Hematopoietic multipotent progenitor cell (in vitro differentiated cells): Measurements from ENCODE around the gene ZNF511. TPM values are rescaled to one million over a fixed set of nuclear protein-coding genes. Genes with fewer than 3 reads are reported as not detected.
A peak's percentile ranks its signal among the peaks of the same experiment; 100 is the strongest.

Experiments used
- DNase-seq, 3 donors: peaks; one replicate each; pipeline ENCODE4 v3.0.0-alpha.2; 2011 to 2015; ENCODE audit warnings: low read depth in 2 of 3, low spot score in 2 of 3
- total RNA-seq: library from RNA; depleted of rRNA; stranded (reverse); fragments of >200 nt; gene quantifications from one replicate; pipeline ENCODE4 v1.2.3, GENCODE V29; 2012

Gene ZNF511
- total RNA-seq, 1 donor: 19.4 TPM

DNA sequence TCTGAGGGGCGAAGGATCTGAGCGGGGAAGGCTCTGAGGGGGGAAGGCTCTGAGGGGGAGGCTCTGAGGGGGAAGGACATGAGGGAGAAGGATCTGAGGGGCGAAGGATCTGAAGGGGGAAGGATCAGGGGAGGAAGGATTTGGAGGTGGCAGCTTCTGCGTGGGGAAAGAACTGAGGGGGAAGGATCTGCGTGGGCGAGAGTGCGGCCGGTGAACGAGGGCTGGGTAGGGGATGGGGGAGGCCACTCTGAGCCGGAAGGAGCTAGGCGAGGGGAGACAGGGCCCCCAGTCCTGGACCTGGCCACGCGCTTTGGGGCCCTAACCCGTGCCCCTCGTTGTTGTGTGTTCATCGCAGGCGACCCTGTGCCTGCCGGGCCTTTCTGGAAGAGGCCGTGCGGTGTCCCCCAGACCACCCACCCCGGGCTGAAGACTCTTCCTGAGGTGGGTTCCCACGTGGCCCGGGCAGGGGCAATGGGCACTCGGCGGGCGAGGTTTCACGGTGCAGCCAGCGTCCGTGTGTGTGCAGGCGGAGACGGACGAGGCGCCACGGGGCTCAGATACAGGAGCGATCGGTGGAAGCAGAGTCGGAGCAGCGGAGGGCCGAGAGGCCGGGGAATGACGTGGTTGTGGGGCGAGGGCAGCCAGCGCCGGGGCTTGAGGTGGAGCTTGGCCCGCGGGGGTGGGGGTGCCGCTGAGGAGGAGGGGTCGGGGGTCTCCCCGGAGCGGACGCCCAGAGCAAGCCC, 26.0 kb downstream of the ZNF511 start:
- DNase-seq: no peak

DNA sequence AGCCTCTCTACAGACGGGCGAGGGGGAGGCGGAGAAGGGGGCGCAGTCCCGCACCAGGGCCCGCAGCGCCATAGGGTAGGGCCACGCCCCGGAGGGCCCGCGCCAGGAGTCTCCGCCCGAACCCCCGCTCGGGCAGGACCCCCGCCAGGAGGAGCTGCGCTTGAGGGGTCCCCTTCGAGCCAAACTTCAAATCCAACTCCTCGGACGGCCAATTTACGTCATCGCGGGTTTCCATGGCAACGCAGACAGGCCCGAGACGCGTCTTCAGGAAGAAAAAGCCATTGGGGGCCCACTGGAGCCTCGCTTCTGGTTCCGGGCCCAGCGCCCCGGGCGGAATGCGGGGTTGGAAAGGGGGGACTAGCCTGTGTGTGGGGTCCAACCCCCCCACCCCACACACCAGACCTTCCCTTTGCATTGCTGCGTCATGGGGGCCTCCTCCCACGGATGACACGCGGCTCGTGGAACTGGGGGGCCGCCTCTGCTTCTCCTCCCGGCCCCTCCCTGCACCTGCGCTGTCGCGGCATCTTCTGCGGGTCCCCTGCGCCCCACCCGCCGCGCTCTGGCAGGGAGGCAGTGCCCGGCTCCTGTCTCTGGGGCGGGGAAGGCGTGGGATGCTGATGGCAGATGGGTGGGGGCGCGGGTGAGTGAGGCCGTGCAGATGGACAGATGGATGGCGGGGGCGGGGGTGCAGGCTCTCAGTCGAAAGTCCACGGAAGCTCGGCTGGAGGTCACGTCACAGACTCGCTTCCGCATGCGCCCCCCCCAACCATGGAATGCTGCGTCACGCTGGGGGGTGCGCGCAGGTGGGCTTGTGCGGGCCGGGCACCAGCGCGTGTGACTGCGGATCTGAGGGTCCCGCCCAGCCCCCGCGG, 26.8 kb downstream of the ZNF511 start:
- peak; percentile 84 to 92 (median 87) for DNase-seq

GRCh38 chr10:133336118-133336576, 27.4 kb downstream of the ZNF511 start:
- DNase-seq: no peak

- peak; percentile 84 to 91 (median 88) for DNase-seq
Measured at GRCh38 chr10:133336577-133337369, 28.1 kb downstream of the ZNF511 start, which contains the start of gene CALY. TSS of gene CALY (minus strand) at chr10:133336896. CDS start at chr10:133328989, 7,907 bp downstream.

DNA sequence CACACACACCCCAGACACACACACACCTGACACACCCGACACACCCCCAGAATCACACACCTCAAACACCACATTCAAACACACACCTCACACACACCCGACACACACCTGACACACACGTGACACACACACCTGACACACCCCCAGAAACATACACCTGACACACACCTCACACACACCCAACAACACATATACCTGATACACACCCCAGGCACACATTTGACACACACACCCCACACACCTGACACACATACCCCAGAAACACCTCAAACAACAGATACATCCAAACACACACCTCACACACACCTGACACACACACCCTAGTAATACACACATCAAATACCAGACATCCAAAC, 28.6 kb downstream of the ZNF511 start:
- no peak for DNase-seq

GRCh38 chr10:133338080-133339071, 29.7 kb downstream of the ZNF511 start:
- no peak for DNase-seq

DNA sequence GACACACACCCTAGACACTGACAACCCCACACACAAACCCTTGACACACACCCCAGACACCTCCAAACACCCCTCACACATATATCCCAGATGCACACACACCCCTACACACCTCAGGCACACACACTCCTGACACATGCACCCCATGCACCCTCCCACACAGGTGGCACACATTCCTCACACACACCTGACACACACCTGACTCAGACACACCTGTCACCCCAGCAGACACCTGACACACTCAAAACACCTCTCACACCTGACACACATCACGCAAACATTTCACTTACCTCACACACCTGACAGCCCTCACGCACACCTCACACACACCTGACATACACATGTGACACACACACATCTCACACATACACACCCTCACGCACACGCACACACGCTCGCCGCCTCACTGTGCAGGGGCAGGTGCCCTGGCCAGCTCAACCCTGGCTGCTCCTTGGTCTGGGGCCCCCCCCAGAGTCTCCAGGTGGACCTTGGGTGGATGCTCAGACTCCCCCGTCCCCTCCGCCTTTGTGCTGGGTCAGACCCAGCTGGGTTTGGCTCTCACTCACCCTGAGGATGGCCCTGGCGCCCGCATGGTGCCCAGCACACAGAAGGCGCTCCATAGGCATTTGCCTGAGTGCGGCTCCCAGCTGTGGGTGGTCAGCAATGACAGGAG, 31.1 kb downstream of the ZNF511 start:
- DNase-seq: no peak

DNA sequence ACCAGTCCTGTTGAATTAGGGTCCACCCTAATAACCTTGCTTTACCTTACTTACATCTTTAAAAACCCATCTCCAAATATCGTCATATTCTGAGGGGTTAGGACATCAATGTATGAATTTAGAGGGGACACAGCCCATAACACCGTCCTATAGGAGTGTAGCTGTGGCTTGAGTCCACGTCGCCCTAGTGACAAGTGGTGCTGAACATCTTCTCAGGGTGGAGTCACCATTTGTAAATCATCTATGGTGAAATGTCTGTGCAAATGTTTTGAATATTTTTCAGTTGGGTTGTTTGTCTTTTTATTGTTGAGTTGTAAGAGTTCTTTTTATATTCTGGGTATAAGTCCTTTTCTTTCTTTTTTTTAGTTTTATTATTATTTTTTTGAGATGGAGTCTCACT, 33.3 kb downstream of the ZNF511 start:
- DNase-seq: no peak

- DNase-seq: no peak
Measured at GRCh38 chr10:133342942-133343341, 34.2 kb downstream of the ZNF511 start.

- DNase-seq: no peak
Measured at GRCh38 chr10:133343558-133343957, 34.8 kb downstream of the ZNF511 start.

DNA sequence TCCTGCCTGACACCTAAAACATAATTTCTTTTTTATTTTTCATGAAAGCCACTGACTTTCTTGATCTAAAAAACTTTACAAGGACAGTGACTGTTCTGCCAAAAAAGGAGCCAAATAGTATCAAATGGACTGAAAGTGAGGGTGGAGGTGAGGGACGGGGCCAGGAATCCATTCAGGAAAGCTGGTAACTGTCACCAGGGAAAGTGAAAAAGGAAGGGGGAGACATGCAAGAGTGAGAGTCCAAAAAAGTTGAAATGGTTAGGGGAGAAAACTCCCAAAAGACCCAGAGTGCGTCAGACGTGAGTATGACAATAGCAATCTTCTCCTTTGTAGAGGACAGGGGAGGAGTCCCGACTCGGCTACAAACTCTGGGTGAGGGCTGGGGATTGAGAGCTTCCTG, 35.5 kb downstream of the ZNF511 start:
- DNase-seq: no peak

DNA sequence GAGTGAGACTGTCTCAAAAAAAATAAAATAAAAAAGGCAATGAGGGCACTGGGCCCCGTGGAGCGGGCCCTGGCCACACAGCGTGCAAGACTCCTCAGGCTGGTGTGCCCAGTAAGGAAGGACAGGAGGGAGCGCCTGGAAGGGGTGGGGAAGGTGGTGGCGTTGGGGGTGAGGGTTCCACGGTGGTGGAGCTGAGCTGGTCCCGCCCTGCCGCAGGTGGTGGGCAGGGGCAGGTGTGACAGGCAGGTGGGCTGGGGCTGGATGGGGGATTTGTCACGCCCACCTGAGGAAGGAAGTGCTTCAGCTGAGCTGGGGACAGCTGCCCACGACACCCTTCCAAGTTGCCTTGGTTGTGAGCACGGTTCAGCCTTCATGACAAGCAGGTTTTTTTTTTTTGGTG, 37.7 kb downstream of the ZNF511 start:
- no peak for DNase-seq

- DNase-seq: no peak
Measured at GRCh38 chr10:133347710-133348517, 39.2 kb downstream of the ZNF511 start.

DNA sequence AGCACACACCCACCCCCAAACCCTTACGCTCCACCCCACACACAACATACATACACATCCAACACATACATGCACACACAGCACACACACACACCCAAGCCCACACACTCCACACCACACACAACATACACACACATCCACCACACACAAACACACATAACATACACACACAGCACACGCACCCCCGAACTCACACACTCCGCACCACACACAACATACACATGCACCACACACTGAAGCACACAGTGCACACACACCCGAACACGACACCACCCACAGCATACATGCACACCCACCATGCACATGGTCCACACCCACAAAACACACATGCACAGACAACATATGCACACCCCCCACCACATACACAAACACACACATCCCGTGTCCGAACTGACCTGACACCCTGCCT, 40.5 kb downstream of the ZNF511 start:
- DNase-seq: no peak

- no peak for DNase-seq
Measured at GRCh38 chr10:133349577-133350011, 40.9 kb downstream of the ZNF511 start.

GRCh38 chr10:133350283-133350949, 41.7 kb downstream of the ZNF511 start:
- DNase-seq: no peak

DNA sequence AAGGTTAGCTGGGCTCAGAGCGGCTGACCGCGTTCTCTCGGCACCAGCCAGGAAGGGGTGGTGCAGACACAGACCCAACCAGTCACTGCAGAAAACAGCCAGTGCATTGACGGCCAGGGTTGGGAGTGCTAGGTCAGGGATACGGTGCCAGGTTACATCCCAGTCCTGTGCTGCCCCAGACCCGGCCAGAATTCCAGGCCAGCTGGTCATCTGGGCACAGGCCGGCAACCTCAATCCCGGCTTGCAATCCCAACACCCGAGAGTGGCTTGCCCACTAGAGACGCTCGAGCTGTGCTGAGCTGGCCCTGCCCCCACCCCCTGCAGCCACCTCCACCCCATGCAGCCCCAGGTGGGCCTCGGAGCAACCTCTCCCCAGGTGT, 42.2 kb downstream of the ZNF511 start:
- DNase-seq: no peak
